GM12891 (cell line): ENCODE measurements around the gene PRKCE.
"Not testable (repeated sequence)": the region's sequence is repeated elsewhere in the genome, so short reads cannot be mapped to it uniquely, and the experiment has no call there.

Experiments
- DNase-seq: peaks from one replicate; pipeline ENCODE4 v3.0.0; 2011; ENCODE audit warnings: low spot score; ENCODE audit not compliant: insufficient read length
- FAIRE-seq: peaks from 2 replicates; lab custom pipeline; 2011; peaks lifted over from hg19 to GRCh38; lab: Jason Lieb, UNC
- PAX5 ChIP-seq: IDR thresholded peaks from 2 replicates; pipeline ENCODE4 v1.6.1; 2011; ENCODE audit warnings: low read length, moderate library complexity, mild to moderate bottlenecking; ENCODE audit not compliant: insufficient read depth, severe bottlenecking
- POLR2A ChIP-seq: IDR thresholded peaks from 2 replicates; pipeline ENCODE4 v1.6.1; 2011; ENCODE audit warnings: low read depth, low read length, control low read depth
- POLR2AphosphoS5 ChIP-seq: IDR thresholded peaks from 2 replicates; pipeline ENCODE4 v1.6.1; 2011; ENCODE audit warnings: low read depth, low read length, control low read depth
- POU2F2 ChIP-seq: IDR thresholded peaks from 2 replicates; pipeline ENCODE4 v1.6.1; 2011; ENCODE audit warnings: low read depth, mild to moderate bottlenecking, control low read depth, low read length, moderate library complexity
- SPI1 ChIP-seq: IDR thresholded peaks from 2 replicates; pipeline ENCODE4 v1.6.1; 2011; ENCODE audit warnings: low read depth, low read length, control low read depth
- TAF1 ChIP-seq: IDR thresholded peaks from 2 replicates; pipeline ENCODE4 v1.6.1; 2011; ENCODE audit warnings: low read depth, low read length, control low read depth

PRKCE gene

DNA sequence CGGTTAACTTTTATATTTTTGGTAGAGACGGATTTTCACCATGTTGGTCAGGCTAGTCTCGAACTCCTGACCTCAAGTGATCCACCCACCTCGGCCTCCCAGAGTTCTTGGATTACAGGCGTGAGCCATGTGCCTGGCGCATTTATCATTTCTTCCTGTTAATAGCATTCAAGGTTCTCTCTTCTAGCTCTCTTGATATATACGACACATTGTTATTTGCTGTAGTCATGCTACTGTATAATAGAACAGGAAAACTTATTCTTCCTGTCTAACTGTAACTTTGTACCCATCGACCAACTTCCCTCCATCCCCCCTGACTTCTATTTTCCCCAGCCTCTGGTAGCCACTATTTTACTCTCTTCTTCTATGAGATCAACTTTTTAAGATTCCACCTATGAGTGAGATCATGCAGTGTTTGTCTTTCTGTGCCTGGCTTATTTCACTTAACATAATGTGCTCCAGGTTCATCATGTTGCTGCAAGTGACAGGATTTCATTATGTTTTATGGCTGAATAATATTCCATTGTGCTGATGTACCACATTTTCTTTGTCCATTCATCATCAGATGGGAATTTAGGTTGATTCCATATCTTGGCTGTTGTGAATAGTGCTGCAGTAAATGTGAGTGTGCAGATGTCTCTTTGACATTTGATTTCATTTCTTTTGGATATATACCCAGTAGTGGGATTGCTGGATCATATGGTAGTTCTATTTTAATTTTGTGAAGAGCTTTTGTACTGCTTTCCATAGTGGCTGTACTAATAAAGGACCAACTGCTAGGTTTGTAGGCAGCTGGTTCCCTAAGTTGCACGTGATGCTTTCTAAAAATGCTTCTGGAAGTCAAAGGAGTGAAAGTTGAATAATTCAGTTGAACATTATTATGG, 205.2 kb downstream of the PRKCE start:
- FAIRE-seq, result no peak
- DNase-seq, result no peak
- no peak for TF ChIP-seq PAX5
- TF ChIP-seq POLR2A, result no peak
- TF ChIP-seq TAF1, result no peak
- TF ChIP-seq POLR2AphosphoS5, result no peak
- no peak for TF ChIP-seq POU2F2
- TF ChIP-seq SPI1, result no peak

DNA sequence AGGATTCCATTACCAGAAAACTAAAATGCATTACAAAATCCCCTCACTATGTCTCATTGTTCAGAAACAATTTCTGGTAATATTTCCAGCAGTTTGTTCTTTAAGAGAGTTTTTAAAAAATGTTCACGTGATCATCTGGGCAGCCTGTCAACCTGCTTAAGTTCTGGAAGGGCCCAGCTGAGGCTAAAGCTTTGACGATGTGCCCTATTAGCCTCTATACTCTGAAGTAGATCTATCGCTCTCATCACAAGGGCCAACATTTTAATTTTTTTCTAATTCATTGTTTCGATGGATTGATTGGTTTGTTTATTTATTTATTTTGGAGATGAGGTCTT, 205.8 kb downstream of the PRKCE start:
- no peak for DNase-seq
- TF ChIP-seq POLR2AphosphoS5 (no peak), TAF1 (no peak), POU2F2 (no peak)
- no peak for FAIRE-seq

DNA sequence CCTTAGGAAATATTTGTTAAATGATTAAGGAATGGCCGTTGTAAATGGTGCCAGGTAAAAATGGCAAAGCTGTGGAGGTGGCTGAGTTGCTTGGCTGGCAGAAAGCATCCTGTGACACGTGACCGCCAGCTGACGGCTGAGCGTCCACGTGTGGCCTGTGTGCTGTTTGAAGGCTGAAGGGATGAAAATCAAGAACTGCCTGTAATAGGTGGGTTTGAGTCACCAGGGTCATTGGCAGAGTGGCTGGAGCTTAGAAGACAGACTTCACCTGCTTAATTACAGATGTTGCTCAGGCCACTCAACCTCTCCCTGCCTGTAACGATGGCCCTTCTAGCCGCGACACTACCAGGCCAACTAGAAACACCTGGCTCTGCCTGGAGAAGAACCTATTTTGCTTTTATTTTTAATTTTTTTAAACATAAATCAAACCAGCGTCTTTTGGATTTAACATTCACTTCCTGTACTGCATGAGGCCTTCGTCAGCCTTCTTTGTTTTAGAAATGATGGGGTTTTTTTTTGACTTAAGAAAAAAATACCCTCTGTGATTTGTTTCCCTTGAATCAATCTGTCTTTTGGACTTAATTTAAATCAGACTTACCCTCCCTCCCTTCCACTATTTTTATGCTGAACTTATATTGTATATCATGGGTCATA, 206.5 kb downstream of the PRKCE start:
- DNase-seq (no peak), FAIRE-seq (peak; percentile 83)
- TF ChIP-seq POLR2AphosphoS5, result 0 out of 2 replicates have a peak, but pooled peaks have one; percentile 38
- TF ChIP-seq POU2F2, result no peak
- TF ChIP-seq PAX5, result no peak
- TF ChIP-seq TAF1, result peak; percentile 31; the same call in 1 of the 2 replicates
- peak; percentile 54; the same call in 1 of the 2 replicates for TF ChIP-seq POLR2A
- TF ChIP-seq SPI1, result 0 out of 2 replicates have a peak, but pooled peaks have one; percentile 2

DNA sequence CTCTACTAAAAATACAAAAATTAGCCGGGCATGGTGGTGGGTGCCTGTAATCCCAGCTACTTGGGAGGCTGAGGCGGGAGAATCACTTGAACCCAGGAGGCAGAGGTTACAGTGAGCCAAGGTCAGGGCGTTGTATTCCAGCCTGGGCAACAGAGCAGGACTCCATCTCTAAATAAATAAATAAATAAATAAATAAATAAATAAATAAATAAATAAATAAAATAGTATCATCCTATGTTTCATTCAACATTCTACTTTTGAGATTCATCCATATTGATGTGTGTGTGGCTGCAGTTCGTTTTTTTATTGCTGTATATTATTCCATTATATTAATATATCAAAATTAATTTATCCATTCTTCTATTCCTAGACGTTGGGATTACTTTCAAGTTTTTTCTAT, 207.4 kb downstream of the PRKCE start:
- DNase-seq, FAIRE-seq: not testable (repeated sequence)

DNA sequence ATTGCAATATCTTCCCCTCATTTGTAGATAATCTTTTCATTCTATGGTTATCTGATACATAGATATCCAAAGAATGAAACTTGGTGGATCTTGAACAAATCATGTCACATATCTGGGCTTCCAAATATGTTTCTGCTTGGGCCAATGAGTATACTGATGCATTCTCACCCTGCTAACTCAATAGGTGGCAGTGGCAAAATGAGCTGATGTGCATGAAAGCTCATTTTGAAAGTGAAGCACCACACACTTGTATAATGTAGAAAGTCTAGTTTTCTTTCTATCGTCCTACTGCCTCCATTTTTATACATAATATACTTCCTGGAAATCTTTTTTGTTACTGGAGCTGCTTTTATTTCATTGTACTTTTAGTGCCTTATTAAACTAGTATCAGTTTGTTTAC, 208.2 kb downstream of the PRKCE start:
- no peak for FAIRE-seq
- TF ChIP-seq PAX5, result no peak
- no peak for TF ChIP-seq POU2F2
- TF ChIP-seq POLR2A, result no peak
- TF ChIP-seq TAF1, result no peak
- TF ChIP-seq SPI1, result no peak
- no peak for TF ChIP-seq POLR2AphosphoS5
- no peak for DNase-seq

DNA sequence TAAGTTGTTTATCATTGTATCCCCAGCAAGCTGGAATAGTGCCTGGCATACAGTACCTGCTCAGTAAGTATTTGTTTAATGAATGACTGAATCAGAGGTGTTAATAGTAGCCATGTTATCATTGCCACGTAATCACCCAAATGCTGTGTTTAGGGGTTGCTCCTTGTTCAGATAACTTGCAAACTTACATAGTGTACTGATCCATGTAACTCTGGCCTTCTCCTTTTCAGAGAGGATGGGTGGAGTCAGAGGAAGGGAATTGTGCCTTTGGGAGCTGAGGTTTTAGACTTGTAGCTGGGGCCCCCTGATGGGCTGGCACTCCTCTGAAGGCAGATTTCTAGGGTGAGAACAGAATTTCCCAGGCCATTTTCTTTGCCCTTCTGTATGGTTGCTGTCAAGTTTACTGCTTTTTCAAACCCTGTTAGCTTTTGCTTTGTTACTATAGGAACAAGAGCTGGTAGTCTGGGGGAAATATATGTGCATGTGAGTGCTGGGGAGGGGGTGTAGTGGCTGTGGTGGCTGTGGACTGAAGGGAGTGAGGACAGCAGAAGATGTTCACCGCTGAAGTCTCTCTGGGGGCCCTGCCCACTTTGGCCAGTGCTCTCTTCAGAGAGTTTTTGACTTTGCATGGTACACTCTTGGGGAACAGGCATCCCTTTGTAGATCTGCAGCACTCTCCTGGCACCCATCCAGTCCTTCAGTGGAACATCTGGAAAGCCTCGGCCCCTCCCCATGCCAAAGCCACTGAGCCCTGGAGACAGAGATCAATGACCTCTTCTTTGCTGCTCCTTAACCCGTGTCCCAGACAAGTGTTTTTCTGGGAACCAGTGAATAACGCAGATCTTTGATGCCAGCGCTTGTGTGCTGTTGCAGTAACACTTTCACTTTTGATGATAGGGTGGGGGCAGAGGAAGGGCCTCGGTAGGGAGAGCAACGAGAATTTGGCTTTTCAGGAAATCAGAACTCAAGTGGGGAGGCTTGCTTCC, 209.0 kb downstream of the PRKCE start:
- FAIRE-seq (peak; percentile 71), DNase-seq (no peak)

DNA sequence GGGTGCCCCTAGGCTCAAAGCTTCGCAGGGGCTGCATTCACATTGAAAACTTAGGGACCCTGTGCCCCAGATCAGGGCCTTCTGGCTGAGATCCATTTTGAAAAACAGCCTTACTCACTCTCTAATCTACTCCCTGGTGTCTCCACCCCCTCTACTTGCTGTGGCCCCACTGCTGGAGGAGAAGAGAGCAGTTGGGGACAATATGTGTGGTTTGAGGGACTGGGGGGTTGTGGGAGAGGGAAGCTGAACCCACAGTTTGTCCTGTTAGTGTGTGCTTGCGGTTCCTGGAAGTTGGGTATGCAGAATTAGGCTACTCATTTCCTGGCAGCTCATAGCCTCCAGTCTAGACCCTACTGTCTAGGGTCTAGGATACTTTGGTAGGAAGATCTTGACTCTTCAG, 211.4 kb downstream of the PRKCE start:
- FAIRE-seq, result no peak
- TF ChIP-seq POU2F2, result no peak
- no peak for TF ChIP-seq POLR2AphosphoS5
- DNase-seq, result no peak

More for the DNA sequence above, 209.0 kb downstream of the PRKCE start:
- TF ChIP-seq POU2F2 (no peak), POLR2AphosphoS5 (no peak), POLR2A (no peak), PAX5 (no peak), TAF1 (no peak), SPI1 (no peak)

DNA sequence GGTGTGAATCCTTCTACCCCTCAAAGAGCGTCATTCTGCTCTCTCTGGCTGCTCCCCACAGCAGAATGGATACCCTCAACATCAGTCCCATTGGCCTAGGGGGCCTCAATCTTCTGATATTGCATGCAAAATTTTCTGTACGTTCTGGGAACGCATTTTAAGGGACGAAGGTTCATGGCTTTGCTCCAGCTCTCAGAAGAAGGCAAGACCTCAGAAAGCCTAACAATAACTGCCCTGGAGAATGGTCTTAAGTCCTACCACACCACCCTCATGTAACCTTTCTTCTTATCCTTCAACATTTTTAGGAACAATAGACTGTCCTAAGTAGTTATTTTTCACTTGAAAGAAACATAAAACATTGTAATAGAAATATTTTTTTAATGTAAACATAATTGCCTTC, 212.6 kb downstream of the PRKCE start:
- FAIRE-seq, result no peak
- DNase-seq, result no peak
- TF ChIP-seq POLR2AphosphoS5, result no peak
- no peak for TF ChIP-seq SPI1
- TF ChIP-seq PAX5, result no peak
- TF ChIP-seq POU2F2, result no peak
- no peak for TF ChIP-seq TAF1
- TF ChIP-seq POLR2A, result no peak

DNA sequence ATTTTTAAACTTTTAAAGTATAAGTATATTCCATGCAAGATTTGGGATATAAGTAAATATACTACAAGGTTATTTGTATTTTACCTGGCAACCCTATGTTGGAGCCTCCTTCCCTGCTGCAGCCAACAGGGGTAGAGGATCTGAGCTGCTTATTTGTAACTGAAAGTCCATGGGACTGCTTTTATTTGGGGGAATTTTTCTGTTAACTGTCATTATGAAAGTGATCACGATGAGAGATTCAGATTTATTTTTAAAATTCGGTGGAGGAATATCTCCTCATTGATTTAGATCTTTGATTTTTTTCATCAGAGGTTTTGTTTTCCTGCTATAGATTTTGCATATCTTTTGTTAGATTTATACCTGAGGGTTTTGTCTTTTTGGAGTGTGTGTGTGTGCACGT, 215.9 kb downstream of the PRKCE start:
- FAIRE-seq (no peak), DNase-seq (no peak)
- TF ChIP-seq PAX5, result no peak
- TF ChIP-seq SPI1, result no peak
- no peak for TF ChIP-seq TAF1
- no peak for TF ChIP-seq POU2F2
- TF ChIP-seq POLR2A, result no peak
- no peak for TF ChIP-seq POLR2AphosphoS5

DNA sequence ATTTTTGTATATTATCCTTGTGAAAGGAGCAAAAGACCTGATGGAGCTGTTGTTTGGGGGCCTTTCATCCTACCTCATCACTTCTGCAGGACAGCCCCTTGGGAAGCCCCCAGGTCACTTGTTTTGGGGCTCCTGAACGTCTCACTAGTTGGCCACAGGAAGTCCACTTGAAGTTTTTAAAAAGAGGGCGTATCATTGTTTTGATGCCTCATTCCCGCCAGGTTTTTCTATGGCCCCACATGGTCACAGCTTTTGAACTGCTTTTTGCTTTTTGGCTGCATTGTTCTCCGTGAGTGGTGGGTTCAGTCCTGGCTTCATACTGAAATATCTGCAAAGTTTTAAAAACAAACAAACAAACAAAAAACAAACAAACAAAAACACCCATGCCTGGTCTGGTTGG, 216.3 kb downstream of the PRKCE start:
- TF ChIP-seq TAF1, result no peak
- no peak for TF ChIP-seq POU2F2
- TF ChIP-seq SPI1, result no peak
- TF ChIP-seq POLR2A, result no peak
- no peak for TF ChIP-seq POLR2AphosphoS5
- TF ChIP-seq PAX5, result no peak
- DNase-seq (no peak), FAIRE-seq (no peak)
